ENCODE results near the gene DCAKD. TPM values are rescaled to one million over a fixed set of nuclear protein-coding genes. Genes with fewer than 3 reads are reported as not detected.

The DCAKD gene
- total RNA-seq, 1 donor from 2014 or later: 39.9 TPM

DNA sequence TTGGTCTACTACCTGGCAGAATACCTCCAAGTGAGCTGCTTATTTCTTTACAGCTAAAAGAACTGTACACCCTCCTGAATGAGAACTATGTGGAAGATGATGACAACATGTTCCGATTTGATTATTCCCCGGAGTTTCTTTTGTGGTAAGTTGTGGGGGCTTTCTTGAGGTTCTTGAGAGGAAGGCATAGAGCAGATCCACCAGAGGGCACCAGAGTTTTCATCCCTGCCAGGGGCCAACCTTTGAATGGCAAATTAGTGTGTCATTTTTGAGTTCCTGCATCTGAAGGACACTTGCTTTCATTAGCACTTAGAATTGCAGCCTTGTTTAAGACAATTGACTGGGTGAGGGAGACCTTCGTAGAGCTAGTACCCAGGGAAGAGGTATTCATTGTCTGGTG, 44.7 kb upstream of the DCAKD start:
- peaks cover 5% of the 10 kb centered on the region for H3K4me1 Mint-ChIP-seq (ENCODE audit: low read depth, unreplicated experiment)
- H3K27ac Mint-ChIP-seq (ENCODE audit: unreplicated experiment): no peak overlapping the region
- DNase-seq: no peak
- no peak overlapping the region for H3K4me3 Mint-ChIP-seq (ENCODE audit: unreplicated experiment)
- TF ChIP-seq, protein P1, sequence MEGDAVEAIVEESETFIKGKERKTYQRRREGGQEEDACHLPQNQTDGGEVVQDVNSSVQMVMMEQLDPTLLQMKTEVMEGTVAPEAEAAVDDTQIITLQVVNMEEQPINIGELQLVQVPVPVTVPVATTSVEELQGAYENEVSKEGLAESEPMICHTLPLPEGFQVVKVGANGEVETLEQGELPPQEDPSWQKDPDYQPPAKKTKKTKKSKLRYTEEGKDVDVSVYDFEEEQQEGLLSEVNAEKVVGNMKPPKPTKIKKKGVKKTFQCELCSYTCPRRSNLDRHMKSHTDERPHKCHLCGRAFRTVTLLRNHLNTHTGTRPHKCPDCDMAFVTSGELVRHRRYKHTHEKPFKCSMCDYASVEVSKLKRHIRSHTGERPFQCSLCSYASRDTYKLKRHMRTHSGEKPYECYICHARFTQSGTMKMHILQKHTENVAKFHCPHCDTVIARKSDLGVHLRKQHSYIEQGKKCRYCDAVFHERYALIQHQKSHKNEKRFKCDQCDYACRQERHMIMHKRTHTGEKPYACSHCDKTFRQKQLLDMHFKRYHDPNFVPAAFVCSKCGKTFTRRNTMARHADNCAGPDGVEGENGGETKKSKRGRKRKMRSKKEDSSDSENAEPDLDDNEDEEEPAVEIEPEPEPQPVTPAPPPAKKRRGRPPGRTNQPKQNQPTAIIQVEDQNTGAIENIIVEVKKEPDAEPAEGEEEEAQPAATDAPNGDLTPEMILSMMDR (IDR thresholded peaks at IDR 0.05; ENCODE audit: partially characterized antibody, unreplicated experiment): no peak
- no peaks in the 10 kb centered on the region for H3K9me3 Mint-ChIP-seq (ENCODE audit: unreplicated experiment)
- H3K36me3 Mint-ChIP-seq (ENCODE audit: unreplicated experiment): no peaks in the 10 kb centered on the region
- no peaks in the 10 kb centered on the region for H3K27me3 Mint-ChIP-seq (ENCODE audit: unreplicated experiment)

DNA sequence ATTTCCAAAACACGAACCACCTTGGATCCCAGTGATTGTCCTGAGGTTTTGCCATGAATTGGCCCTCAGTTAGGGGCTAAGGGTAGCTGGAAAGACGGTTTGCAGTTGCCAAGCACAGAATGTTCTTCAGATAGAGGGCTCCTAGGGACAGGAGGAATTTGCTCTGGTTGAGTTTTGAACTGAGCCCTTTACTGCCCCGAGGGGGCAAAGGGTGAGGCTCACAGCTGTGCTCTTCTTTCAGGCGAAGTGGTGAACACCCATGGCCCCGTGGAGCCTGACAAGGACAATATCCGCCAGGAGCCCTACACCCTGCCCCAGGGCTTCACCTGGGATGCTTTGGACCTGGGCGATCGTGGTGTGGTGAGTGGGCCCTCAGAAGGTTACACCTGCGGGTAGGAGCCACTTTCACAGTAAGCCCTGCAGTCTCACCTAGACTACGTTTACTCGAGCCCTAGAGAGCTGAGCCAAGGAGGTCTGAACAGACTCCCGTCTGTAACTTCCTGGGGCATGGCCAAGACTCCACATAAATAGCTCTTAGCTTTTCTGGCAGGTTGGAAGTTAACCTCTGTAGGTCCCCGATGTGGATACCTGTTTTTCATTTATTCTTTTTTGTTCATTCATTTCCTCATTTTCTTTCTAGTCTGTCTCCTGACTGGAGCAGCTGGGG, 42.1 kb upstream of the DCAKD start:
- no peak overlapping the region for H3K4me3 Mint-ChIP-seq (ENCODE audit: unreplicated experiment)
- H3K9me3 Mint-ChIP-seq (ENCODE audit: unreplicated experiment): no peaks in the 10 kb centered on the region
- TF ChIP-seq, protein P1 (IDR thresholded peaks at IDR 0.05; ENCODE audit: partially characterized antibody, unreplicated experiment): no peak
- no peak for DNase-seq
- H3K36me3 Mint-ChIP-seq (ENCODE audit: unreplicated experiment): no peaks in the 10 kb centered on the region
- H3K27me3 Mint-ChIP-seq (ENCODE audit: unreplicated experiment): no peaks in the 10 kb centered on the region
- no peak overlapping the region for H3K27ac Mint-ChIP-seq (ENCODE audit: unreplicated experiment)
- H3K4me1 Mint-ChIP-seq (ENCODE audit: low read depth, unreplicated experiment): peaks cover 2% of the 10 kb centered on the region

GRCh38 chr17:45092911-45093430, 41.5 kb upstream of the DCAKD start:
- H3K9me3 Mint-ChIP-seq (ENCODE audit: unreplicated experiment): no peaks in the 10 kb centered on the region
- no peak overlapping the region for H3K4me3 Mint-ChIP-seq (ENCODE audit: unreplicated experiment)
- H3K4me1 Mint-ChIP-seq (ENCODE audit: low read depth, unreplicated experiment): peaks cover under 1% of the 10 kb centered on the region
- no peaks in the 10 kb centered on the region for H3K27me3 Mint-ChIP-seq (ENCODE audit: unreplicated experiment)
- DNase-seq: no peak
- TF ChIP-seq, protein P1 (IDR thresholded peaks at IDR 0.05; ENCODE audit: partially characterized antibody, unreplicated experiment): no peak
- no peak overlapping the region for H3K27ac Mint-ChIP-seq (ENCODE audit: unreplicated experiment)
- H3K36me3 Mint-ChIP-seq (ENCODE audit: unreplicated experiment): no peaks in the 10 kb centered on the region

- Mint-ChIP-seq H3K9me3 (ENCODE audit: unreplicated experiment) (no peaks in the 10 kb centered on the region), H3K4me1 (ENCODE audit: low read depth, unreplicated experiment) (no peaks in the 10 kb centered on the region), H3K4me3 (ENCODE audit: unreplicated experiment) (no peak overlapping the region), H3K27ac (ENCODE audit: unreplicated experiment) (no peak overlapping the region), H3K27me3 (ENCODE audit: unreplicated experiment) (no peaks in the 10 kb centered on the region), H3K36me3 (ENCODE audit: unreplicated experiment) (no peaks in the 10 kb centered on the region)
- no peak for DNase-seq
- TF ChIP-seq, protein P1 (IDR thresholded peaks at IDR 0.05; ENCODE audit: partially characterized antibody, unreplicated experiment): no peak
Measured at GRCh38 chr17:45091778-45092425, 40.5 kb upstream of the DCAKD start.

GRCh38 chr17:45090711-45091110, 39.3 kb upstream of the DCAKD start:
- no peaks in the 10 kb centered on the region for H3K4me1 Mint-ChIP-seq (ENCODE audit: low read depth, unreplicated experiment)
- no peak overlapping the region for H3K4me3 Mint-ChIP-seq (ENCODE audit: unreplicated experiment)
- no peak for DNase-seq
- TF ChIP-seq, protein P1 (IDR thresholded peaks at IDR 0.05; ENCODE audit: partially characterized antibody, unreplicated experiment): no peak
- H3K27ac Mint-ChIP-seq (ENCODE audit: unreplicated experiment): no peak overlapping the region
- no peaks in the 10 kb centered on the region for H3K36me3 Mint-ChIP-seq (ENCODE audit: unreplicated experiment)
- H3K27me3 Mint-ChIP-seq (ENCODE audit: unreplicated experiment): no peaks in the 10 kb centered on the region
- H3K9me3 Mint-ChIP-seq (ENCODE audit: unreplicated experiment): no peaks in the 10 kb centered on the region

Measured in glutamatergic neuron (in vitro differentiated cells).